ENCODE results near the gene KCNA1.

Gene KCNA1

GRCh38 chr12:4911316-4911994, 1.8 kb downstream of the KCNA1 start:
- no peak for DNase-seq

- DNase-seq, result no peak
Measured at GRCh38 chr12:4914720-4915119, 5.0 kb downstream of the KCNA1 start.

GRCh38 chr12:4915752-4916151, 6.0 kb downstream of the KCNA1 start:
- DNase-seq, result no peak

- no peak for DNase-seq
Measured at GRCh38 chr12:4918950-4919660, 9.4 kb downstream of the KCNA1 start.

GRCh38 chr12:4932576-4932975, 22.9 kb downstream of the KCNA1 start:
- no peak for DNase-seq

GRCh38 chr12:4933411-4933810, 23.7 kb downstream of the KCNA1 start:
- DNase-seq, result no peak

GRCh38 chr12:4934407-4935035, 24.8 kb downstream of the KCNA1 start:
- DNase-seq, result no peak

- no peak for DNase-seq
Measured at GRCh38 chr12:4938900-4939299, 29.2 kb downstream of the KCNA1 start.

GRCh38 chr12:4939418-4940023, 29.8 kb downstream of the KCNA1 start:
- DNase-seq, result no peak

GRCh38 chr12:4943067-4943937, 33.6 kb downstream of the KCNA1 start:
- DNase-seq, result no peak

- no peak for DNase-seq
Measured at GRCh38 chr12:4943938-4944284, 34.2 kb downstream of the KCNA1 start.

- no peak for DNase-seq
Measured at GRCh38 chr12:4947253-4947652, 37.5 kb downstream of the KCNA1 start.

- DNase-seq, result no peak
Measured at GRCh38 chr12:4951083-4951482, 41.4 kb downstream of the KCNA1 start.

GRCh38 chr12:4951601-4952000, 41.9 kb downstream of the KCNA1 start:
- DNase-seq, result no peak

- DNase-seq, result no peak
Measured at GRCh38 chr12:4954621-4955354, 45.1 kb downstream of the KCNA1 start.

- DNase-seq, result no peak
Measured at GRCh38 chr12:4956054-4956453, 46.3 kb downstream of the KCNA1 start.

GRCh38 chr12:4956968-4957367, 47.3 kb downstream of the KCNA1 start:
- no peak for DNase-seq

GRCh38 chr12:4957761-4958160, 48.1 kb downstream of the KCNA1 start:
- DNase-seq, result no peak

GRCh38 chr12:4958697-4959375, 49.1 kb downstream of the KCNA1 start:
- no peak for DNase-seq

GRCh38 chr12:4959381-4959780, 49.7 kb downstream of the KCNA1 start:
- no peak for DNase-seq

- DNase-seq, result no peak
Measured at GRCh38 chr12:4960030-4960429, 50.3 kb downstream of the KCNA1 start.

- DNase-seq, result no peak
Measured at GRCh38 chr12:4960547-4960946, 50.8 kb downstream of the KCNA1 start.
